ENCODE measurements around the gene CD59. TPM values are rescaled to one million over a fixed set of nuclear protein-coding genes. Genes with fewer than 3 reads are reported as not detected.
A peak's percentile ranks its signal among the peaks of the same experiment; 100 is the strongest.

Gene CD59
- total RNA-seq, 1 experiment from 2014 or later = 597 TPM

GRCh38 chr11:33700063-33700501 lies 36.1 kb downstream of the CD59 start:
- ChIA-PET CTCF (interaction anchor here (0.6 to 4.1 kb wide), 5 partner anchors 8 to 1929 kb away, joined by 3 to 20 read pairs (median 13); no protein-coding TSS in a partner anchor), POLR2A (interaction anchor here (1.0 to 8.9 kb wide), 5 partner anchors 8 to 540 kb away, joined by 3 to 124 read pairs (median 32); partner anchors contain the start of gene CD59)
- Mint-ChIP-seq H3K27ac (ENCODE audit: low read depth, unreplicated experiment) (no peak overlapping the region), H3K9me3 (ENCODE audit: unreplicated experiment) (no peaks in the 10 kb centered on the region), H3K36me3 (ENCODE audit: insufficient read depth, unreplicated experiment) (peaks cover 41% of the 10 kb centered on the region), H3K27me3 (ENCODE audit: insufficient read depth, unreplicated experiment) (no peaks in the 10 kb centered on the region), H3K4me3 (ENCODE audit: unreplicated experiment) (peak overlapping the region; percentile 79), H3K4me1 (ENCODE audit: insufficient read depth, unreplicated experiment) (peaks cover 45% of the 10 kb centered on the region)
- TF ChIP-seq CTCF (IDR thresholded peaks at IDR 0.05; ENCODE audit: unreplicated experiment) = no peak
- BruUV-seq (replicated peaks) = no TSS peak
- no peak for DNase-seq (ENCODE audit: unreplicated experiment)
- intact Hi-C loops (cut with micrococcal nuclease) = no loop called here

- TF ChIP-seq CTCF (IDR thresholded peaks at IDR 0.05; ENCODE audit: unreplicated experiment) = no peak
- no TSS peak for BruUV-seq (replicated peaks)
- ChIA-PET CTCF (interaction anchor here (0.6 to 4.1 kb wide), 4 partner anchors 17 to 1929 kb away, joined by 3 to 20 read pairs (median 8); no protein-coding TSS in a partner anchor), POLR2A (interaction anchor here (1.0 to 8.9 kb wide), 5 partner anchors 8 to 539 kb away, joined by 3 to 124 read pairs (median 32); partner anchors contain the start of gene CD59)
- Mint-ChIP-seq H3K9me3 (ENCODE audit: unreplicated experiment) (no peaks in the 10 kb centered on the region), H3K27ac (ENCODE audit: low read depth, unreplicated experiment) (no peak overlapping the region), H3K36me3 (ENCODE audit: insufficient read depth, unreplicated experiment) (peaks cover 37% of the 10 kb centered on the region), H3K27me3 (ENCODE audit: insufficient read depth, unreplicated experiment) (no peaks in the 10 kb centered on the region), H3K4me1 (ENCODE audit: insufficient read depth, unreplicated experiment) (peaks cover 45% of the 10 kb centered on the region), H3K4me3 (ENCODE audit: unreplicated experiment) (peak overlapping the region; percentile 79)
- no peak for DNase-seq (ENCODE audit: unreplicated experiment)
- intact Hi-C loops (cut with micrococcal nuclease) = no loop called here
Observed at GRCh38 chr11:33699515-33700062, 36.6 kb downstream of the CD59 start.

- intact Hi-C loops (cut with micrococcal nuclease) = no loop called here
- Mint-ChIP-seq H3K27me3 (ENCODE audit: insufficient read depth, unreplicated experiment) (no peaks in the 10 kb centered on the region), H3K9me3 (ENCODE audit: unreplicated experiment) (no peaks in the 10 kb centered on the region), H3K36me3 (ENCODE audit: insufficient read depth, unreplicated experiment) (peaks cover 31% of the 10 kb centered on the region), H3K27ac (ENCODE audit: low read depth, unreplicated experiment) (no peak overlapping the region), H3K4me1 (ENCODE audit: insufficient read depth, unreplicated experiment) (peaks cover 44% of the 10 kb centered on the region), H3K4me3 (ENCODE audit: unreplicated experiment) (no peak overlapping the region)
- TF ChIP-seq CTCF (IDR thresholded peaks at IDR 0.05; ENCODE audit: unreplicated experiment) = no peak
- DNase-seq (ENCODE audit: unreplicated experiment) = no peak
- CTCF ChIA-PET = no interaction called here
- no TSS peak for BruUV-seq (replicated peaks)
- POLR2A ChIA-PET = interaction anchor here (1.2 to 8.9 kb wide), 2 partner anchors 7 to 11 kb away, joined by 3 to 124 read pairs; no protein-coding TSS in a partner anchor
Observed at GRCh38 chr11:33698921-33699320, 37.3 kb downstream of the CD59 start.

- Mint-ChIP-seq H3K27me3 (ENCODE audit: insufficient read depth, unreplicated experiment) (no peaks in the 10 kb centered on the region), H3K36me3 (ENCODE audit: insufficient read depth, unreplicated experiment) (peaks cover 24% of the 10 kb centered on the region), H3K4me3 (ENCODE audit: unreplicated experiment) (no peak overlapping the region), H3K9me3 (ENCODE audit: unreplicated experiment) (no peaks in the 10 kb centered on the region), H3K27ac (ENCODE audit: low read depth, unreplicated experiment) (no peak overlapping the region), H3K4me1 (ENCODE audit: insufficient read depth, unreplicated experiment) (peaks cover 45% of the 10 kb centered on the region)
- BruUV-seq (replicated peaks) = no TSS peak
- intact Hi-C loops (cut with micrococcal nuclease) = no loop called here
- CTCF ChIA-PET = interaction anchor here (0.6 kb wide), 1 partner anchor 20 kb away, joined by 3 read pairs; no protein-coding TSS in a partner anchor
- no peak for DNase-seq (ENCODE audit: unreplicated experiment)
- no peak for TF ChIP-seq CTCF (IDR thresholded peaks at IDR 0.05; ENCODE audit: unreplicated experiment)
- POLR2A ChIA-PET = interaction anchor here (1.0 kb wide), 1 partner anchor 39 kb away, joined by 3 read pairs; no protein-coding TSS in a partner anchor
Observed at GRCh38 chr11:33697997-33698396, 38.2 kb downstream of the CD59 start.

Data from MCF 10A (cell line).